CD4-positive, alpha-beta T cell (primary cell): ENCODE measurements around the gene OSM. TPM values are rescaled to one million over a fixed set of nuclear protein-coding genes. Genes with fewer than 3 reads are reported as not detected.

Experiments
- ATAC-seq: fragments of 200-7000 bp; cut with Tn5 transposase; one replicate; pipeline ENCODE4 v1.10.0; 2022; ENCODE audit warnings: mild to moderate bottlenecking; ENCODE audit not compliant: poor library complexity
- CTCF ChIA-PET: fragments of 350-600 bp; sonication (Branson Sonifier 250); formaldehyde crosslinking; loops from one replicate; lab custom pipeline; 2021; ENCODE audit warnings: antibody characterized with exemption, inconsistent platforms; lab: Charles Lee
- POLR2A ChIA-PET: fragments of 350-600 bp; sonication (Branson Sonifier 250); formaldehyde crosslinking; loops from one replicate; lab custom pipeline; 2021; ENCODE audit warnings: antibody characterized with exemption, inconsistent platforms; lab: Charles Lee
- DNase-seq, 14 experiments: peaks; one replicate each; pipeline ENCODE4 v3.0.0-alpha.2; 2013 to 2020; ENCODE audit warnings: mixed read lengths in 2 of 14
- H3K27ac ChIP-seq, 2 donors: one replicate each; pipeline versions ENCODE4 v1.5.1 to v1.7.0; 2013; ENCODE audit warnings: low read length in 2 of 2, low read depth in 1 of 2, mild to moderate bottlenecking in 1 of 2
- H3K27me3 ChIP-seq, 2 experiments: 1 replicate in 1 of 2; 2 replicates in 1 of 2; pipeline versions ENCODE4 v1.6.1 to v1.7.0; 2013; ENCODE audit warnings: low read length in 2 of 2, control low read depth in 1 of 2, mild to moderate bottlenecking in 1 of 2, moderate library complexity in 1 of 2; ENCODE audit not compliant: insufficient read depth in 2 of 2, control insufficient read depth in 1 of 2
- H3K36me3 ChIP-seq: one replicate; pipeline ENCODE4 v1.6.1; 2013; ENCODE audit warnings: low read length, control low read depth; ENCODE audit not compliant: insufficient read depth
- H3K4me1 ChIP-seq: one replicate; pipeline ENCODE4 v1.6.1; 2013; ENCODE audit warnings: low read length, control low read depth; ENCODE audit not compliant: insufficient read depth
- H3K4me3 ChIP-seq: one replicate; pipeline ENCODE4 v1.5.1; 2013; ENCODE audit warnings: mild to moderate bottlenecking, low read length, moderate library complexity
- H3K9me3 ChIP-seq, 2 experiments: 1 replicate in 1 of 2; 2 replicates in 1 of 2; pipeline versions ENCODE4 v1.6.1 to v1.7.0; 2013; ENCODE audit warnings: low read length in 2 of 2, mild to moderate bottlenecking in 2 of 2, control low read depth in 1 of 2, moderate library complexity in 1 of 2; ENCODE audit not compliant: control insufficient read depth in 1 of 2, insufficient read depth in 1 of 2
- H3K27ac Mint-ChIP-seq: one replicate; pipeline ENCODE4 v1.8.0; 2020; ENCODE audit warnings: mixed read lengths
- H3K27me3 Mint-ChIP-seq: one replicate; pipeline ENCODE4 v1.8.0; 2021; ENCODE audit warnings: mixed read lengths
- H3K36me3 Mint-ChIP-seq: one replicate; pipeline ENCODE4 v1.8.0; 2021; ENCODE audit warnings: low read depth, mixed read lengths
- H3K4me1 Mint-ChIP-seq: one replicate; pipeline ENCODE4 v1.8.0; 2021; ENCODE audit warnings: low read depth, mixed read lengths
- H3K4me3 Mint-ChIP-seq: one replicate; pipeline ENCODE4 v1.8.0; 2020; ENCODE audit warnings: mild to moderate bottlenecking, mixed read lengths
- H3K9me3 Mint-ChIP-seq: one replicate; pipeline ENCODE4 v1.8.0; 2020; ENCODE audit warnings: mixed read lengths
- CTCF ChIP-seq: fragments of 200-600 bp; IDR thresholded peaks from one replicate; pipeline ENCODE4 v1.8.0; 2022; ENCODE audit warnings: antibody characterized with exemption, mild to moderate bottlenecking
- intact Hi-C, 2 experiments: fragments of 100-400 bp; cut with DNase I in 1 of 2; cut with micrococcal nuclease in 1 of 2; formaldehyde crosslinking; loops; one replicate each; pipeline versions ENCODE4 v1.15.1 to v1.9.0; 2023 to 2025; cut with DNase I, micrococcal nuclease
- total RNA-seq, 174 experiments: library from RNA in 2 of 174; stranded (reverse) in 2 of 174; gene quantifications; one replicate each; pipeline ENCODE4 v1.2.3 and lab custom pipeline; 2021 to 2026

The OSM gene
- total RNA-seq, 2 experiments from 2014 or later, result 13.9 to 16.7 TPM

GRCh38 chr22:30244066-30244465 is 22.6 kb downstream of the OSM start:
- no peak for ATAC-seq
- Mint-ChIP-seq H3K4me1 (peaks cover 42% of the 10 kb centered on the region), H3K9me3 (no peaks in the 10 kb centered on the region), H3K36me3 (no peaks in the 10 kb centered on the region), H3K27me3 (peaks cover 19% of the 10 kb centered on the region), H3K4me3 (peak overlapping the region; percentile 60), H3K27ac (no peak overlapping the region)
- H3K9me3 ChIP-seq, result no peaks in the 10 kb centered on the region
- no peak overlapping the region for H3K4me3 ChIP-seq
- no peak for TF ChIP-seq CTCF
- intact Hi-C loops, result no loop called here
- no peak for DNase-seq
- ChIA-PET POLR2A (no interaction called here), CTCF (no interaction called here)
- peaks cover 53% of the 10 kb centered on the region for H3K4me1 ChIP-seq
- H3K27me3 ChIP-seq, result peaks cover 0 to 6% of the 10 kb centered on the region in 2 experiments
- H3K27ac ChIP-seq, result no peak overlapping the region
- no peaks in the 10 kb centered on the region for H3K36me3 ChIP-seq

GRCh38 chr22:30243661-30244060 is 23.0 kb downstream of the OSM start:
- Histone ChIP-seq H3K36me3 (no peaks in the 10 kb centered on the region), H3K4me3 (no peak overlapping the region), H3K9me3 (no peaks in the 10 kb centered on the region), H3K27ac (no peak overlapping the region), H3K4me1 (peaks cover 50% of the 10 kb centered on the region), H3K27me3 (peaks cover 0 to 6% of the 10 kb centered on the region in 2 experiments)
- Mint-ChIP-seq H3K27me3 (peaks cover 17% of the 10 kb centered on the region), H3K4me1 (peaks cover 40% of the 10 kb centered on the region), H3K36me3 (no peaks in the 10 kb centered on the region), H3K9me3 (no peaks in the 10 kb centered on the region), H3K27ac (no peak overlapping the region), H3K4me3 (peak overlapping the region; percentile 60)
- DNase-seq (no peak), ATAC-seq (no peak)
- intact Hi-C loops, result no loop called here
- ChIA-PET POLR2A (no interaction called here), CTCF (no interaction called here)
- no peak for TF ChIP-seq CTCF

- H3K27me3 Mint-ChIP-seq, result peaks cover 4% of the 10 kb centered on the region
- H3K9me3 ChIP-seq, result no peaks in the 10 kb centered on the region
- no peak overlapping the region for H3K27ac ChIP-seq
- H3K4me1 ChIP-seq, result peaks cover 37% of the 10 kb centered on the region
- H3K36me3 ChIP-seq, result no peaks in the 10 kb centered on the region
- no peak overlapping the region for H3K27ac Mint-ChIP-seq
- no peaks in the 10 kb centered on the region for H3K27me3 ChIP-seq
- ATAC-seq (no peak), DNase-seq (no peak)
- TF ChIP-seq CTCF, result no peak
- H3K4me3 Mint-ChIP-seq, result no peak overlapping the region
- peaks cover 23% of the 10 kb centered on the region for H3K4me1 Mint-ChIP-seq
- intact Hi-C loops, result no loop called here
- H3K4me3 ChIP-seq, result no peak overlapping the region
- H3K36me3 Mint-ChIP-seq, result no peaks in the 10 kb centered on the region
- POLR2A ChIA-PET, result no interaction called here
- H3K9me3 Mint-ChIP-seq, result no peaks in the 10 kb centered on the region
- CTCF ChIA-PET, result no interaction called here
Measured at GRCh38 chr22:30241576-30242371, 24.9 kb downstream of the OSM start.
